ENCODE data around the gene MMAB.

- TF ChIP-seq CTCF (IDR thresholded peaks at IDR 0.05; ENCODE audit: low read depth, low read length) (no peak), EZH2phosphoT487 (IDR thresholded peaks at IDR 0.05; ENCODE audit: low read depth) (no peak)
These were observed 60.7 kb downstream of the MMAB start for GRCh38 chr12:109512608-109513007.

All from OCI-LY3 (cell line).